Measurements from ENCODE around the gene SLC19A3. TPM values are rescaled to one million over a fixed set of nuclear protein-coding genes. Genes with fewer than 3 reads are reported as not detected.

Gene SLC19A3
- 8.2 and 8.7 TPM in 2 replicates for polyA plus RNA-seq (2013)

DNA sequence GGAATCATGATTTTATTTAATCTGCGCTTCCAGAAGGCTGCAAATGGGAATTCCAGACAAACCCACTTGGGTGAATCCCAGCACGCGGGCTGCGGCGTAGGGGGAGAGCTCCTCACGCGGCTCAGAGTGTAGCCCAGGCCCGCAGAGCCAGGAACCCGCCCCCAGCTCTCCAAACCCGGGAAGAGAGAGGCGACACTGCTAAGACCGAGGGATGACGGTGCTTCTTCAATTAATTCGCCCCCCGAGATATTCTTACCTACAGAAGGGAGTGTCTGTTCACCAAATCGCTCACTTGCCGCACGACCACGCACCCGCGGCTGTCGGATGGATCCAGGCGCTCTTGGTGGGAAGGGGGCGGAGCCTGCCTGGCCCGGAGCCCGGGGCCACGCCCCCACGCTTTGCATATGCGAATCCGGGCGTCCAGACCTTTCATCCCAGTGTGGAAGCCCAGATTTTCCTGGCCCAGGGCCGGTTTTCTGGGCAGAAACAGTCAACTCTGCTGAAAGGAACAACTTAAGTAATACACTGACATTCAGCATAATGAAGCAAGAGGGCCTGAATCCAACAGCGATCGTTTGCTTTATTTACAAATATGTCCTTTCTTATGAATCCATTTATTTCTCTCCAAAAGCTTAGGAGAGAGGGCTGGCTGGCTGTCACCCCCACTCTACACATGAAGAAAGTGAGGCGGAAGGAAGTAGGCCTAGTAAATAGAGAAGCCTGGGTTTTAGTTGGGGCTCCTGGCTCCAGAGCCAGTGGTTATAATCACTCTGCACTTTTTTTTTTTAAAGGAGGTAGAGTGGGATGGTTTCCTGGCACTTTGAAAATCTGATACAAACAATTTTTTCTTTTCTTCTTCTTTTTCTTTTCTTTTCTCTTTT, at the start of gene SLC19A3:
SLC19A3 (minus strand) TSS at position 342 of the 881 bp plus-strand sequence. CDS start 15,710 bp downstream, outside the sequence.
- Histone ChIP-seq H4K12ac (ENCODE audit: low read depth, low read length) (no peak within 1 kb of the TSS), H3K9ac (ENCODE audit: low read length) (no peak within 1 kb of the TSS), H3K27me3 (ENCODE audit: insufficient read depth, low read length) (no peaks in the 10 kb centered on the region), H2BK12ac (ENCODE audit: low read length) (peak within 1 kb of the TSS; percentile 74), H3K27ac (ENCODE audit: low read depth, low read length) (no peak within 1 kb of the TSS), H3K4me2 (ENCODE audit: low read length) (peak within 1 kb of the TSS; percentile 87), H2AK5ac (ENCODE audit: low read length) (no peak within 1 kb of the TSS), H2BK120ac (ENCODE audit: insufficient read depth, low read length, poor library complexity) (peak within 1 kb of the TSS; percentile 25), H4K91ac (ENCODE audit: low read depth, low read length) (no peak within 1 kb of the TSS), H3K4me1 (ENCODE audit: control insufficient read depth in 1 of 2, insufficient read depth in 2 of 2, low read length in 2 of 2) (peaks cover 0 to 4% of the 10 kb centered on the region in 2 experiments), H3K4me3 (ENCODE audit: low read depth, low read length) (peak within 1 kb of the TSS; percentile 70), H2BK5ac (ENCODE audit: low read depth, low read length, poor library complexity) (peak within 1 kb of the TSS; percentile 12), H2AFZ (ENCODE audit: insufficient read depth, low read length, poor library complexity) (peak within 1 kb of the TSS; percentile 91), H4K8ac (ENCODE audit: low read depth, low read length) (peak within 1 kb of the TSS; percentile 49), H3K79me2 (ENCODE audit: control insufficient read depth, insufficient read depth, low read length, poor library complexity) (no peaks in the 10 kb centered on the region), H3K14ac (ENCODE audit: low read length) (no peak within 1 kb of the TSS), H3K18ac (ENCODE audit: low read length) (no peak within 1 kb of the TSS), H3K4ac (ENCODE audit: low read depth, low read length) (no peak within 1 kb of the TSS), H3K9me3 (ENCODE audit: insufficient read depth, low read depth, low read length) (no peaks in the 10 kb centered on the region), H3K36me3 (ENCODE audit: control insufficient read depth in 1 of 2, insufficient read depth in 2 of 2, low read length in 2 of 2) (peaks cover 0 to 1% of the 10 kb centered on the region in 2 experiments), H3K79me1 (ENCODE audit: low read length) (peaks cover 5% of the 10 kb centered on the region), H3K23ac (ENCODE audit: low read length) (no peak within 1 kb of the TSS)
- DNase-seq, result peak; percentile 64 to 67
- no CpG with 5 or more reads among the region's 35 CpGs for WGBS (ENCODE audit: extremely low coverage, insufficient coverage, insufficient read length)

DNA sequence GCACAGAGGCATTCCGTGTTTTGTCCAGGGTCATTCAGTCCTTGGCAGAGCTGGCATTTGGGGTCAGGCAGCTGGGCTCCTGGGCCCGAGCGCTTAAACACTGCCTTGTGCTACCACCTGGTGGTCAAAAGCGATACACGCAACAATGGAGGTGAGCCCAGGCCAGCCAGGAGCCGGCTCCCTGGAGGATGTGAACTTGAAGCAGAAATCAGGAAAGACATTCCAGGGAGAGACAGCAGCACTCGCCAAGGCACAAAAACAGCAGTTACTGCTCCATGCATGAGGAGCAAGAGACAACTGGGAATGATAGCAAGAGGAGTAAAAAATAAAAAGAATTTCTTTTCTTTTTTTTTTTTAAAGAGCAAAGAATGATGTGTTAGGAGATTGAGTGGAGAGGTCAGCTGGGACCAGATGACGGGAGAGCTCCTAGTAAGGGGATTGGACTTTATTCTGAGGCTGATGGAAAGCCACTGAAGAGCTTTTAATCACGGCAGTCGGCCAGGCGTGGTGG, 48.6 kb upstream of the SLC19A3 start:
- Histone ChIP-seq H3K79me1 (ENCODE audit: low read length) (peaks cover 2% of the 10 kb centered on the region), H3K27ac (ENCODE audit: low read depth, low read length) (no peak overlapping the region), H2BK12ac (ENCODE audit: low read length) (no peak overlapping the region), H2AK5ac (ENCODE audit: low read length) (no peak overlapping the region), H3K4me3 (ENCODE audit: low read depth, low read length) (no peak overlapping the region), H4K8ac (ENCODE audit: low read depth, low read length) (no peak overlapping the region), H2BK120ac (ENCODE audit: insufficient read depth, low read length, poor library complexity) (no peak overlapping the region), H3K9me3 (ENCODE audit: insufficient read depth, low read depth, low read length) (no peaks in the 10 kb centered on the region), H3K18ac (ENCODE audit: low read length) (no peak overlapping the region), H4K91ac (ENCODE audit: low read depth, low read length) (no peak overlapping the region), H3K14ac (ENCODE audit: low read length) (no peak overlapping the region), H3K4me1 (ENCODE audit: control insufficient read depth in 1 of 2, insufficient read depth in 2 of 2, low read length in 2 of 2) (peaks cover 0 to 2% of the 10 kb centered on the region in 2 experiments), H3K9ac (ENCODE audit: low read length) (no peak overlapping the region), H3K27me3 (ENCODE audit: insufficient read depth, low read length) (no peaks in the 10 kb centered on the region), H2BK5ac (ENCODE audit: low read depth, low read length, poor library complexity) (no peak overlapping the region), H3K4ac (ENCODE audit: low read depth, low read length) (no peak overlapping the region), H3K23ac (ENCODE audit: low read length) (no peak overlapping the region), H2AFZ (ENCODE audit: insufficient read depth, low read length, poor library complexity) (no peak overlapping the region), H3K36me3 (ENCODE audit: control insufficient read depth in 1 of 2, insufficient read depth in 2 of 2, low read length in 2 of 2) (no peaks in the 10 kb centered on the region), H3K4me2 (ENCODE audit: low read length) (no peak overlapping the region), H3K79me2 (ENCODE audit: control insufficient read depth, insufficient read depth, low read length, poor library complexity) (no peaks in the 10 kb centered on the region), H4K12ac (ENCODE audit: low read depth, low read length) (no peak overlapping the region)
- no CpG with 5 or more reads among the region's 11 CpGs for WGBS (ENCODE audit: extremely low coverage, insufficient coverage, insufficient read length)
- DNase-seq, result peak; percentile 54 to 87

- Histone ChIP-seq H3K27ac (ENCODE audit: low read depth, low read length) (no peak overlapping the region), H2AFZ (ENCODE audit: insufficient read depth, low read length, poor library complexity) (no peak overlapping the region), H4K8ac (ENCODE audit: low read depth, low read length) (no peak overlapping the region), H2BK12ac (ENCODE audit: low read length) (peak overlapping the region; percentile 74), H3K79me2 (ENCODE audit: control insufficient read depth, insufficient read depth, low read length, poor library complexity) (no peaks in the 10 kb centered on the region), H3K79me1 (ENCODE audit: low read length) (peaks cover 4% of the 10 kb centered on the region), H3K18ac (ENCODE audit: low read length) (no peak overlapping the region), H2BK120ac (ENCODE audit: insufficient read depth, low read length, poor library complexity) (no peak overlapping the region), H3K4me3 (ENCODE audit: low read depth, low read length) (no peak overlapping the region), H3K4ac (ENCODE audit: low read depth, low read length) (no peak overlapping the region), H3K23ac (ENCODE audit: low read length) (no peak overlapping the region), H2AK5ac (ENCODE audit: low read length) (no peak overlapping the region), H2BK5ac (ENCODE audit: low read depth, low read length, poor library complexity) (no peak overlapping the region), H3K4me2 (ENCODE audit: low read length) (no peak overlapping the region), H3K14ac (ENCODE audit: low read length) (no peak overlapping the region), H4K12ac (ENCODE audit: low read depth, low read length) (no peak overlapping the region), H4K91ac (ENCODE audit: low read depth, low read length) (no peak overlapping the region), H3K27me3 (ENCODE audit: insufficient read depth, low read length) (no peaks in the 10 kb centered on the region), H3K9me3 (ENCODE audit: insufficient read depth, low read depth, low read length) (no peaks in the 10 kb centered on the region), H3K4me1 (ENCODE audit: control insufficient read depth in 1 of 2, insufficient read depth in 2 of 2, low read length in 2 of 2) (peaks cover 0 to 2% of the 10 kb centered on the region in 2 experiments), H3K36me3 (ENCODE audit: control insufficient read depth in 1 of 2, insufficient read depth in 2 of 2, low read length in 2 of 2) (no peaks in the 10 kb centered on the region), H3K9ac (ENCODE audit: low read length) (no peak overlapping the region)
- DNase-seq, result no peak
- WGBS (ENCODE audit: extremely low coverage, insufficient coverage, insufficient read length), result no CpG with 5 or more reads among the region's 4 CpGs
Measured at GRCh38 chr2:227765788-227766372, 48.1 kb upstream of the SLC19A3 start.

DNA sequence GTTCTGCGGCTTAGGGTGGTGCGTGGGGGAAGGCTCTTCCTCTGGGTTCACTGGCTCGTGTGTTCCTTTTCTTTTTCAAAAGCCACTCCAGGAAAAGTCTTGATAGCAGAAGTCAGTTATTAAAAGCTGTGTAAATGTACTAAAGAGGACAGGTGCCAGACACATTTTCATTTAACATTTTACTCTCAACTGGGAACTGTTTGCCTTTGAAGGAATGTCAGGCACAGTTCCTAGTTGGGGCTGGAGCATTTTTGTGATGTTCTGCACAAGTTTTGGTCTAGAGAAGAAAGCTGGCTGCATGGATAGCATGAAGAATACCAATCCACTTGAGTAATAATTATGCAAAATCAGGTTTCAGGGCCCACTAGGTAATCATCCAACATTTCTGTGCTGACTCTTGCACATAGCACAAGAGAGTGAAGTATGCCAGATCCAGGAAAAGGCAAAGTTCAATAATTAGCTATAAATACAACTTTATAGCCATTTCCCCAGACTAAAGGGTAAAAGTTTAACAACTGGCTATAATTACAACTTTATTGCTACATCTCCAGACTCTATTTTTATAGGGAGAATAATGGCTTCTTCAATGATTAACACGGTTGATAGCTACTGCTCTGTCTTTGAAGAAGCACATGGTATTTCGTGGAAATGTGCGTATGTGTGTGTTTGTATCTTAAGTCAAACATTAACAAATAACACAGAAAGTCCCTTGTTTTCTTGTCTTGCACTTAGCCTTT, 44.1 kb upstream of the SLC19A3 start:
- H2BK5ac ChIP-seq (ENCODE audit: low read depth, low read length, poor library complexity), result no peak overlapping the region
- no peaks in the 10 kb centered on the region for H3K79me2 ChIP-seq (ENCODE audit: control insufficient read depth, insufficient read depth, low read length, poor library complexity)
- no peak overlapping the region for H3K4me3 ChIP-seq (ENCODE audit: low read depth, low read length)
- H3K27ac ChIP-seq (ENCODE audit: low read depth, low read length), result no peak overlapping the region
- no CpG with 5 or more reads among the region's 6 CpGs for WGBS (ENCODE audit: extremely low coverage, insufficient coverage, insufficient read length)
- no peak overlapping the region for H4K8ac ChIP-seq (ENCODE audit: low read depth, low read length)
- H2BK12ac ChIP-seq (ENCODE audit: low read length), result no peak overlapping the region
- DNase-seq, result no peak
- H3K18ac ChIP-seq (ENCODE audit: low read length), result no peak overlapping the region
- no peak overlapping the region for H3K23ac ChIP-seq (ENCODE audit: low read length)
- no peak overlapping the region for H3K14ac ChIP-seq (ENCODE audit: low read length)
- peaks cover 10% of the 10 kb centered on the region for H3K79me1 ChIP-seq (ENCODE audit: low read length)
- H2AK5ac ChIP-seq (ENCODE audit: low read length), result no peak overlapping the region
- H3K27me3 ChIP-seq (ENCODE audit: insufficient read depth, low read length), result no peaks in the 10 kb centered on the region
- H3K4me1 ChIP-seq (ENCODE audit: control insufficient read depth in 1 of 2, insufficient read depth in 2 of 2, low read length in 2 of 2), result peaks cover 9 to 11% of the 10 kb centered on the region in 2 experiments
- no peak overlapping the region for H4K91ac ChIP-seq (ENCODE audit: low read depth, low read length)
- no peaks in the 10 kb centered on the region for H3K9me3 ChIP-seq (ENCODE audit: insufficient read depth, low read depth, low read length)
- H4K12ac ChIP-seq (ENCODE audit: low read depth, low read length), result no peak overlapping the region
- H2AFZ ChIP-seq (ENCODE audit: insufficient read depth, low read length, poor library complexity), result no peak overlapping the region
- no peak overlapping the region for H2BK120ac ChIP-seq (ENCODE audit: insufficient read depth, low read length, poor library complexity)
- H3K4ac ChIP-seq (ENCODE audit: low read depth, low read length), result no peak overlapping the region
- H3K9ac ChIP-seq (ENCODE audit: low read length), result no peak overlapping the region
- no peak overlapping the region for H3K4me2 ChIP-seq (ENCODE audit: low read length)
- H3K36me3 ChIP-seq (ENCODE audit: control insufficient read depth in 1 of 2, insufficient read depth in 2 of 2, low read length in 2 of 2), result no peaks in the 10 kb centered on the region
